Measurements from ENCODE around the gene RRAS2. TPM values are rescaled to one million over a fixed set of nuclear protein-coding genes. Genes with fewer than 3 reads are reported as not detected.
A peak's percentile ranks its signal among the peaks of the same experiment; 100 is the strongest.

The RRAS2 gene
- total RNA-seq, 1 experiment from 2014 or later, result 164 TPM

DNA sequence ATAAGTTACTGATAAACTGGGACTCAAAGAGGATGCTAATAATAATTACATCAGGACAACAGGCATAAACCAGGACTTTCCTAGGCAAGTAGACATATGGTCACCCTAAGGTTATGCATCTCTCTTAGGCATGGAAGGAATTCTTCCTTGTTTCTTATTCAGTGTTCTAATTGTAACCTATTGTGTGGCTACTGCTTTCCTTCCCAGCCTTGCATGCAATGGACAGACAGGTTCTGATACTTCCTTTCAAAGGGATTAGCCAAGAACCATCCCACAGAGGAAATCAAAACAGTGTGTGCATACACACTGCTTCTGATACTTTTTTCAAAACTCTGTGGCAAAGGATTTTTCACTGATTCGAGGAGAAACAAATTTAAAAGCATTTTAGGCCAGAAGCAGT, 48.3 kb downstream of the RRAS2 start (continued):
- TF ChIP-seq, protein P1, sequence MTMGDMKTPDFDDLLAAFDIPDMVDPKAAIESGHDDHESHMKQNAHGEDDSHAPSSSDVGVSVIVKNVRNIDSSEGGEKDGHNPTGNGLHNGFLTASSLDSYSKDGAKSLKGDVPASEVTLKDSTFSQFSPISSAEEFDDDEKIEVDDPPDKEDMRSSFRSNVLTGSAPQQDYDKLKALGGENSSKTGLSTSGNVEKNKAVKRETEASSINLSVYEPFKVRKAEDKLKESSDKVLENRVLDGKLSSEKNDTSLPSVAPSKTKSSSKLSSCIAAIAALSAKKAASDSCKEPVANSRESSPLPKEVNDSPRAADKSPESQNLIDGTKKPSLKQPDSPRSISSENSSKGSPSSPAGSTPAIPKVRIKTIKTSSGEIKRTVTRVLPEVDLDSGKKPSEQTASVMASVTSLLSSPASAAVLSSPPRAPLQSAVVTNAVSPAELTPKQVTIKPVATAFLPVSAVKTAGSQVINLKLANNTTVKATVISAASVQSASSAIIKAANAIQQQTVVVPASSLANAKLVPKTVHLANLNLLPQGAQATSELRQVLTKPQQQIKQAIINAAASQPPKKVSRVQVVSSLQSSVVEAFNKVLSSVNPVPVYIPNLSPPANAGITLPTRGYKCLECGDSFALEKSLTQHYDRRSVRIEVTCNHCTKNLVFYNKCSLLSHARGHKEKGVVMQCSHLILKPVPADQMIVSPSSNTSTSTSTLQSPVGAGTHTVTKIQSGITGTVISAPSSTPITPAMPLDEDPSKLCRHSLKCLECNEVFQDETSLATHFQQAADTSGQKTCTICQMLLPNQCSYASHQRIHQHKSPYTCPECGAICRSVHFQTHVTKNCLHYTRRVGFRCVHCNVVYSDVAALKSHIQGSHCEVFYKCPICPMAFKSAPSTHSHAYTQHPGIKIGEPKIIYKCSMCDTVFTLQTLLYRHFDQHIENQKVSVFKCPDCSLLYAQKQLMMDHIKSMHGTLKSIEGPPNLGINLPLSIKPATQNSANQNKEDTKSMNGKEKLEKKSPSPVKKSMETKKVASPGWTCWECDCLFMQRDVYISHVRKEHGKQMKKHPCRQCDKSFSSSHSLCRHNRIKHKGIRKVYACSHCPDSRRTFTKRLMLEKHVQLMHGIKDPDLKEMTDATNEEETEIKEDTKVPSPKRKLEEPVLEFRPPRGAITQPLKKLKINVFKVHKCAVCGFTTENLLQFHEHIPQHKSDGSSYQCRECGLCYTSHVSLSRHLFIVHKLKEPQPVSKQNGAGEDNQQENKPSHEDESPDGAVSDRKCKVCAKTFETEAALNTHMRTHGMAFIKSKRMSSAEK (CRISPR knock-in tag; IDR thresholded peaks at IDR 0.05; ENCODE audit: borderline replicate concordance), result no peak
- no peak for TF ChIP-seq CBFB (CRISPR knock-in tag; IDR thresholded peaks at IDR 0.05; ENCODE audit: low read depth)

DNA sequence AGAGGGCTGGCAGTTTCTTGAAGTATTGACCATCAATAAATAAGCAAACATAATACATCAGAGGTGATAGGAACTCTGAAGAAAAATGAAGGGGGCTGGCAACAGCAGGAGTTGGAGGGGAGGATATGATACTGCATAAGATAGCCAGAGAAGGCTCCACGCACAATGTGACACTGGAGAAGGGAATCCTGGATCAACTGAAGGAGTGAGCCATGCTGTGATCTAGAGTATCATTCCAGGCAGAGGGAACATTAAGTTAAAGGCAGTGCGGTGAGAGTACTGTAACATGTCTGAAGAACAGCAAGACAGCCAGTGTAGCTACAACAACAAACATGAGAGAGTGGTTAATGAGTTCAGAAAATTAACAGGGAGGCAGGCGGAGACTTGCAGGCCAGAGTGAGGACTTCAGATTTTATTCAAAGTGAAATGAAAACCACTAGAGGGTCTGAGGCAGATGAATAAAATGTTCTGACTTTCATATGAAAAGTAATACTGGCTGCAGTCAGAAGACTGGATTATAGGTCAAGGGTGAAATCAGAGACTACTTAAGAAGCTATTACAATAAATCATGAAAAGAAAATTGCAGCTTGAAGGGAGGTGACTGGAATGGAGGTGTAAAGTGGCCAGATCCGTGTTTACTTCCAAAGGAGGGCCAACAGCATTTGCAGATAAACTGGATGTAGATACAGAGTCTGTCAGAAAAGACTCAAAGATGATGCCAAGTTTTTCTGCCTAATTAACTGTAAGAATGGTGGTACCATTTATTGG, 49.4 kb downstream of the RRAS2 start:
- DNase-seq (ENCODE audit: low spot score) (no peak), ATAC-seq (no peak)
- Mint-ChIP-seq H3K9me3 (no peaks in the 10 kb centered on the region), H3K27ac (no peak overlapping the region), H3K4me3 (no peak overlapping the region), H3K27me3 (ENCODE audit: low read depth) (no peaks in the 10 kb centered on the region), H3K4me1 (peaks cover 50% of the 10 kb centered on the region), H3K36me3 (no peaks in the 10 kb centered on the region)
- TF ChIP-seq, protein P2, sequence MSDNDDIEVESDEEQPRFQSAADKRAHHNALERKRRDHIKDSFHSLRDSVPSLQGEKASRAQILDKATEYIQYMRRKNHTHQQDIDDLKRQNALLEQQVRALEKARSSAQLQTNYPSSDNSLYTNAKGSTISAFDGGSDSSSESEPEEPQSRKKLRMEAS (CRISPR knock-in tag; IDR thresholded peaks at IDR 0.05), result no peak
- TF ChIP-seq SP1 (CRISPR knock-in tag; conservative IDR thresholded peaks at IDR 0.05), result no peak
- POLR2A ChIA-PET, result no interaction called here
- CTCF ChIA-PET, result interaction anchor here (2.1 to 2.5 kb wide), 5 partner anchors 9 to 145 kb away, joined by 6 to 22 read pairs (median 11); no protein-coding TSS in a partner anchor

DNA sequence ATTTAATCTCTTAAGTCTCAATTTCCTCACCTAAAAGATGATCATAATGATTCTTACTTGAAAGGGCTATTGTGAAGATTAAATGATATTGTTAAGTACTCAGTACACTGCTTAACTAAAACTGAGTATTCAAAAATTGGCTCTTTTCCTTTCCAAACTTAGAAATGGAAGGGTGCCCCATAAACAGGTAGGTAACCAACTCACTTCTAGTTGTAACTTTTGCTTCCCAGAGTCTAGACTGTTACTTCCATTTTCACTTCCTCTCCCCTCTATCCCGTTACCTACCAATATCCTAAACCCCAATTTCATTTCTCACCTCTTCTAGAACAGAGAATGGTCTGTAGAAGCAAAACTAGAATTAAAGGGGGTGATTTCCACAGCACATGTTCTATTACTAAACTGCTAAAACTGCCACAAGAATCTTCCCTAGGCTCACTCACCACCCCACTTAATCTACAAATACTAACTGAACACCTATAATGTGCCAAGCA, 50.0 kb downstream of the RRAS2 start:
- Mint-ChIP-seq H3K36me3 (no peaks in the 10 kb centered on the region), H3K4me1 (peaks cover 51% of the 10 kb centered on the region), H3K27me3 (ENCODE audit: low read depth) (no peaks in the 10 kb centered on the region), H3K9me3 (no peaks in the 10 kb centered on the region), H3K4me3 (no peak overlapping the region), H3K27ac (no peak overlapping the region)
- ChIA-PET POLR2A (interaction anchor here (1.5 kb wide), 1 partner anchor 49 kb away, joined by 4 read pairs; no protein-coding TSS in a partner anchor), CTCF (interaction anchor here (0.9 to 2.5 kb wide), 16 partner anchors 9 to 113 kb away, joined by 3 to 22 read pairs (median 6); no protein-coding TSS in a partner anchor)
- no peak for ATAC-seq
- DNase-seq (ENCODE audit: low spot score), result no peak
- TF ChIP-seq, protein P3, sequence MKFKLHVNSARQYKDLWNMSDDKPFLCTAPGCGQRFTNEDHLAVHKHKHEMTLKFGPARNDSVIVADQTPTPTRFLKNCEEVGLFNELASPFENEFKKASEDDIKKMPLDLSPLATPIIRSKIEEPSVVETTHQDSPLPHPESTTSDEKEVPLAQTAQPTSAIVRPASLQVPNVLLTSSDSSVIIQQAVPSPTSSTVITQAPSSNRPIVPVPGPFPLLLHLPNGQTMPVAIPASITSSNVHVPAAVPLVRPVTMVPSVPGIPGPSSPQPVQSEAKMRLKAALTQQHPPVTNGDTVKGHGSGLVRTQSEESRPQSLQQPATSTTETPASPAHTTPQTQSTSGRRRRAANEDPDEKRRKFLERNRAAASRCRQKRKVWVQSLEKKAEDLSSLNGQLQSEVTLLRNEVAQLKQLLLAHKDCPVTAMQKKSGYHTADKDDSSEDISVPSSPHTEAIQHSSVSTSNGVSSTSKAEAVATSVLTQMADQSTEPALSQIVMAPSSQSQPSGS (CRISPR knock-in tag; IDR thresholded peaks at IDR 0.05; ENCODE audit: borderline replicate concordance, low read depth), result no peak
- TF ChIP-seq, protein P4, sequence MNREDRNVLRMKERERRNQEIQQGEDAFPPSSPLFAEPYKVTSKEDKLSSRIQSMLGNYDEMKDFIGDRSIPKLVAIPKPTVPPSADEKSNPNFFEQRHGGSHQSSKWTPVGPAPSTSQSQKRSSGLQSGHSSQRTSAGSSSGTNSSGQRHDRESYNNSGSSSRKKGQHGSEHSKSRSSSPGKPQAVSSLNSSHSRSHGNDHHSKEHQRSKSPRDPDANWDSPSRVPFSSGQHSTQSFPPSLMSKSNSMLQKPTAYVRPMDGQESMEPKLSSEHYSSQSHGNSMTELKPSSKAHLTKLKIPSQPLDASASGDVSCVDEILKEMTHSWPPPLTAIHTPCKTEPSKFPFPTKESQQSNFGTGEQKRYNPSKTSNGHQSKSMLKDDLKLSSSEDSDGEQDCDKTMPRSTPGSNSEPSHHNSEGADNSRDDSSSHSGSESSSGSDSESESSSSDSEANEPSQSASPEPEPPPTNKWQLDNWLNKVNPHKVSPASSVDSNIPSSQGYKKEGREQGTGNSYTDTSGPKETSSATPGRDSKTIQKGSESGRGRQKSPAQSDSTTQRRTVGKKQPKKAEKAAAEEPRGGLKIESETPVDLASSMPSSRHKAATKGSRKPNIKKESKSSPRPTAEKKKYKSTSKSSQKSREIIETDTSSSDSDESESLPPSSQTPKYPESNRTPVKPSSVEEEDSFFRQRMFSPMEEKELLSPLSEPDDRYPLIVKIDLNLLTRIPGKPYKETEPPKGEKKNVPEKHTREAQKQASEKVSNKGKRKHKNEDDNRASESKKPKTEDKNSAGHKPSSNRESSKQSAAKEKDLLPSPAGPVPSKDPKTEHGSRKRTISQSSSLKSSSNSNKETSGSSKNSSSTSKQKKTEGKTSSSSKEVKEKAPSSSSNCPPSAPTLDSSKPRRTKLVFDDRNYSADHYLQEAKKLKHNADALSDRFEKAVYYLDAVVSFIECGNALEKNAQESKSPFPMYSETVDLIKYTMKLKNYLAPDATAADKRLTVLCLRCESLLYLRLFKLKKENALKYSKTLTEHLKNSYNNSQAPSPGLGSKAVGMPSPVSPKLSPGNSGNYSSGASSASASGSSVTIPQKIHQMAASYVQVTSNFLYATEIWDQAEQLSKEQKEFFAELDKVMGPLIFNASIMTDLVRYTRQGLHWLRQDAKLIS (CRISPR knock-in tag; IDR thresholded peaks at IDR 0.05; ENCODE audit: borderline replicate concordance), result no peak
- TF ChIP-seq, protein P5, sequence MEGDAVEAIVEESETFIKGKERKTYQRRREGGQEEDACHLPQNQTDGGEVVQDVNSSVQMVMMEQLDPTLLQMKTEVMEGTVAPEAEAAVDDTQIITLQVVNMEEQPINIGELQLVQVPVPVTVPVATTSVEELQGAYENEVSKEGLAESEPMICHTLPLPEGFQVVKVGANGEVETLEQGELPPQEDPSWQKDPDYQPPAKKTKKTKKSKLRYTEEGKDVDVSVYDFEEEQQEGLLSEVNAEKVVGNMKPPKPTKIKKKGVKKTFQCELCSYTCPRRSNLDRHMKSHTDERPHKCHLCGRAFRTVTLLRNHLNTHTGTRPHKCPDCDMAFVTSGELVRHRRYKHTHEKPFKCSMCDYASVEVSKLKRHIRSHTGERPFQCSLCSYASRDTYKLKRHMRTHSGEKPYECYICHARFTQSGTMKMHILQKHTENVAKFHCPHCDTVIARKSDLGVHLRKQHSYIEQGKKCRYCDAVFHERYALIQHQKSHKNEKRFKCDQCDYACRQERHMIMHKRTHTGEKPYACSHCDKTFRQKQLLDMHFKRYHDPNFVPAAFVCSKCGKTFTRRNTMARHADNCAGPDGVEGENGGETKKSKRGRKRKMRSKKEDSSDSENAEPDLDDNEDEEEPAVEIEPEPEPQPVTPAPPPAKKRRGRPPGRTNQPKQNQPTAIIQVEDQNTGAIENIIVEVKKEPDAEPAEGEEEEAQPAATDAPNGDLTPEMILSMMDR (IDR thresholded peaks at IDR 0.05), result 0 out of 2 replicates have a peak, but pooled peaks have one; percentile 20
- TF ChIP-seq TEAD1 (CRISPR knock-in tag; IDR thresholded peaks at IDR 0.05) (no peak), TP53 (CRISPR knock-in tag; IDR thresholded peaks at IDR 0.05) (no peak), KAT7 (CRISPR knock-in tag; IDR thresholded peaks at IDR 0.05; ENCODE audit: borderline replicate concordance) (no peak), NR2C2 (CRISPR knock-in tag; IDR thresholded peaks at IDR 0.05) (no peak)
- TF ChIP-seq, protein P6, sequence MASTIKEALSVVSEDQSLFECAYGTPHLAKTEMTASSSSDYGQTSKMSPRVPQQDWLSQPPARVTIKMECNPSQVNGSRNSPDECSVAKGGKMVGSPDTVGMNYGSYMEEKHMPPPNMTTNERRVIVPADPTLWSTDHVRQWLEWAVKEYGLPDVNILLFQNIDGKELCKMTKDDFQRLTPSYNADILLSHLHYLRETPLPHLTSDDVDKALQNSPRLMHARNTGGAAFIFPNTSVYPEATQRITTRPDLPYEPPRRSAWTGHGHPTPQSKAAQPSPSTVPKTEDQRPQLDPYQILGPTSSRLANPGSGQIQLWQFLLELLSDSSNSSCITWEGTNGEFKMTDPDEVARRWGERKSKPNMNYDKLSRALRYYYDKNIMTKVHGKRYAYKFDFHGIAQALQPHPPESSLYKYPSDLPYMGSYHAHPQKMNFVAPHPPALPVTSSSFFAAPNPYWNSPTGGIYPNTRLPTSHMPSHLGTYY (CRISPR knock-in tag; IDR thresholded peaks at IDR 0.05), result no peak

Measured in WTC11 (cell line).